GM21825 (cell line): ENCODE data around the gene METTL9.
"Not testable (repeated sequence)": the region's sequence is repeated elsewhere in the genome, so short reads cannot be mapped to it uniquely, and the experiment has no call there.

Experiments used
- ATAC-seq: cut with Tn5 transposase; IDR thresholded peaks from one replicate; pipeline ENCODE4 v1.9.1; 2021; ENCODE audit warnings: mild to moderate bottlenecking, moderate library complexity; ENCODE audit not compliant: unreplicated experiment

Gene METTL9

GRCh38 chr16:21610006-21610544 is 10.7 kb downstream of the METTL9 start:
- no peak for ATAC-seq

- no peak for ATAC-seq
Observed at GRCh38 chr16:21610766-21611165, 11.4 kb downstream of the METTL9 start.

- ATAC-seq, result no peak
Observed at GRCh38 chr16:21611198-21611555, 11.8 kb downstream of the METTL9 start.

- ATAC-seq, result no peak
Observed at GRCh38 chr16:21611556-21612384, 12.4 kb downstream of the METTL9 start.

GRCh38 chr16:21613361-21613760 is 14.0 kb downstream of the METTL9 start:
- no peak for ATAC-seq

- ATAC-seq, result no peak
Observed at GRCh38 chr16:21613781-21614180, 14.4 kb downstream of the METTL9 start.

GRCh38 chr16:21614896-21615295 is 15.5 kb downstream of the METTL9 start:
- no peak for ATAC-seq

GRCh38 chr16:21617607-21618006 is 18.2 kb downstream of the METTL9 start:
- ATAC-seq, result no peak

GRCh38 chr16:21618281-21618680 is 18.9 kb downstream of the METTL9 start:
- ATAC-seq, result no peak

- no peak for ATAC-seq
Observed at GRCh38 chr16:21619765-21620425, 20.5 kb downstream of the METTL9 start.

GRCh38 chr16:21620592-21620991 is 21.2 kb downstream of the METTL9 start:
- ATAC-seq, result no peak

- no peak for ATAC-seq
Observed at GRCh38 chr16:21622545-21622944, 23.2 kb downstream of the METTL9 start.

- no peak for ATAC-seq
Observed at GRCh38 chr16:21625026-21625425, 25.6 kb downstream of the METTL9 start.

GRCh38 chr16:21626659-21627277 is 27.4 kb downstream of the METTL9 start:
- ATAC-seq, result no peak

GRCh38 chr16:21628121-21628726 is 28.8 kb downstream of the METTL9 start:
- no peak for ATAC-seq

- no peak for ATAC-seq
Observed at GRCh38 chr16:21628772-21629171, 29.4 kb downstream of the METTL9 start.

- ATAC-seq, result not testable (repeated sequence)
Observed at GRCh38 chr16:21629616-21630539, 30.5 kb downstream of the METTL9 start.

- not testable (repeated sequence) for ATAC-seq
Observed at GRCh38 chr16:21630866-21631265, 31.5 kb downstream of the METTL9 start.

GRCh38 chr16:21631376-21631775 is 32.0 kb downstream of the METTL9 start:
- not testable (repeated sequence) for ATAC-seq

- ATAC-seq, result not testable (repeated sequence)
Observed at GRCh38 chr16:21631951-21632575, 32.7 kb downstream of the METTL9 start.
